Stromal cell of bone marrow (primary cell): ENCODE data around the gene DACH1.

Source experiments
- DNase-seq: peaks from one replicate; pipeline ENCODE4 v3.0.0-alpha.2; 2012; ENCODE audit warnings: low read depth

The DACH1 gene

DNA sequence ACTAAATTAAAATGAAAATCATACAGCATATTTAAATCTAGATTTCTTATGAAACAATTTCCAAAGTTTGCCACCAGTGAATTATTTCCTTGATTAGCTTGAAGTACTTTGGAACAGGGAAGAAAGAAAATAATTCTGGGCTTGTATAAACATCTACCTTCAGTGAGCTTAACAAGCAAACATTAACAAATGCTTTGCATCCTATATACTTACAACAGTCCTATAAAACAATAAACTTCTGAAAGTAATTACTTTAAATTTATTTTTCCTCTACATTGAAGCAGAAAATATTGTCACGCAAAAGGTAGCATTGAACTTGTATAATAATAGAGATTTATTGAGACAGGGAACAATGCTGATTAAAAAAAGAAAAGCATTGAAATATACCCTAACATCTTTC is 164.8 kb downstream of the DACH1 start:
- DNase-seq, result no peak

DNA sequence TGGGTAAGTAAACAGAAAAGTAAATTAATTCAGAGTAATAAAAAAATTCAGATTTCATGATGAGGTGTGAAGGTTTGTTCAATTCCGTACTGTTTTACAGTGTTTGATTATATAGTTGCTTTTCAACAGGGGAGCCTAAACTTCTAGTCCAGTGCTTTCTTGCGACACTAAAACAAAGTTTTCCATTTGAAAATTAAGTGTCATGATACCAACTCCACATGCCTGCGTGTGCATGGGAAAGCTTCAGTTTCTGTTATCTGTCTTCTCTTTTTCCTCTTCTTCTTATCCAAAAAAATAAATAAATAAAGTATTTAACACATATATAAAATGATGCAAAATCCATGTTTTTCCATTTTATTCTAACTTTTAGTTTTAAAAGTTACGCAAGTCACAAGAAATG is 165.3 kb downstream of the DACH1 start:
- no peak for DNase-seq

DNA sequence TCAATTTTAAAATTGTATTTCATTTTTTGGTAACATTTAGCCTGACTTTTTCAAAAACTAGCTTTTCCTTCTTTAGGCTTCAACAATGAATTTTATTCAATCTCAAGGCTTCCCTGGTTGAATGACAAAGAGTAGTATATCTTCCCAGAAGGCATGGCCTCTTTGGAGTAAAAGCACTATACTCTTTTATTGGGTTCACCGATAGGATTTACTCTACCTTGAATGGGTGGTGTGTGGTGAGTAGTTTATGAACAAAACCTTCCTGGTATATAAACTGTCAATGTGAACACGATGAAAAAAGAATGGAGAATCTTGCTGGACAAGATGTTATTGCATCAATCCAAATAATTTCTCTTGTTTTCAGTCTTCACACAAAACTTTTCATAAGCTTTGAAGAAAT is 167.7 kb downstream of the DACH1 start:
- no peak for DNase-seq

DNA sequence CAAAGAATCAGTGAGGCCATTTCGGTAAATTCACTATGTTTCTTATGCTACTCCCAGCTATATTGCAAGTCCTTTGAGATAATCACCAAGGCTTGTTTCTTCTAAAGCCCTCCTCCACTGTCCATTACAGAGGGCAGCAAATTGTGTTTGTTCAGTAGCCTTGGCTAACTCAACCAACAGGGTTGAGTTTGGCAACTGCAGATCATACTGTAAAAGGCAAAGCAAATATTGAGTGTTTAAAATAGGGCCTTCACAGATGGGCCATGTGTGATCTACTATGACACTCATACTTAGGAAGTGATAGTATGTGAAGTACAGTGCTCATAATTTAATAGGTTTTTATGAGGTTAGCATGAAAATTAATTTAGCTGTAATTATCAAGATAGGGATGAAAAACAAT is 171.3 kb downstream of the DACH1 start:
- DNase-seq, result no peak

DNA sequence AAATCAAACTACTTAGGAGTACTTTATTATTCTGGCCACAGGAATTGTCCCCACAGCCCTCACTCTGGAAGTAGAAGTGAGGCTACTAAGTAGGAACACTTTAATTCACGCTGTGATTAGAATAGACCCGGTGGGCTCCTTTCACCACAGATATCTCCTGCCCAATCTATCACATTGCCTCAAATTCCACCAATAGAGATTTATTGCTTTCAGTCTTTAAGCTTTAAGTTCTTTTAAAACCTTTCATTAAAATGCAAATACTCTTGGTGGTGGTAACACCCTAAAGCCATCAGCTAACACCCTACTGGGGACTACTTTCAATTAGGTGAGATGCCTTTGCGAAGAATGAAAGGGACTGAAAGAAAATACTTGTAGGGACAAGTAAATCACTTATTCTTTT is 181.9 kb downstream of the DACH1 start:
- DNase-seq, result no peak

DNA sequence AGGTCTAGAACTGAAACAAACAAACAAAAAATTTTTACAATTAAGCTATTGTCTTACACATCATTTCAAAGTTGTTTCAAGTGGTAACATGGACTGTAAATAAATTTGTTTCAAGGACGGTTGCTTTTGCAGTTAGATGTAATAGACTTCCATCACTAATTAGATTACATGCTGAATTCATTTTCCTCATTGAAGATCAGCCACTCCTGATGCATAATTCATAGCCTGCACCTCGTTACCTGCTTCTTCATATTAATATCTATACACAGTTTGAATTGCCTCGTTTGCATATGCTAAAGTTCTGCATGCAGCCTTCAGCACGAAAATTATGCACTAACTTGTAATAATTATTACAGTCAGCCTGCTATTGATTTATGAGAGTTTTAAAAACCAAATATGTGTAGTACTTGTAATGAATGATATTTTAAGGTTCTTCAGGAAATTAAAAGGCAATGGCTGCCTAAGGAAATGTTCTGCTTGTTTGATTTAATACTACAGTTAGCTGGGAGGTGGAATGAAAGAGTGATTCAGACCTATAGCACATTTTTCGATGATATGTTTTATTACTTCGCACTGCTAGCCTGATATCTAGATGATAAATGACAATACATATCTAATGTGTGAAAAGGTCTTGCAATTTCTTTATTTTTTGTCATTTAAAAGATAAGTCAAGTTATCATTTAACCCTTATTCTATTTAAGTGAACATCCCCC is 184.9 kb downstream of the DACH1 start:
- no peak for DNase-seq

DNA sequence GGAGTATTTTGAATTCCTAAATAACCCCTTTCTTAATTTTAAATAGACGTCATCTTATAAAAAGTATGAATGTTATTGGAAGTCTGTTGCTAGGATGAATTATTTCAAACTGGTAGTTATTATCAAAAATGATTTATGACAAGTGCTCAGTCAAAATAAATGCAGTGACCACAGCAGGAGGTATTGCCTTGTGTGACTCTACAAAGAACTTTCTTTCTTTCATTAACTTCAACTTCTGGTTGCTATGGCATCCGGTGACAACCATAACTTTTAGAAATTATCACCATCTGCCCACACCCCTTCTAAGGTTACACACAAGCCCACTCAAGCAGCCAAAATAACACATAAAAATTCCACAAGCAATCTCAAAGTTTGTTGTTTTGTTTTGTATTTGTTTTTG is 189.9 kb downstream of the DACH1 start:
- DNase-seq, result no peak

DNA sequence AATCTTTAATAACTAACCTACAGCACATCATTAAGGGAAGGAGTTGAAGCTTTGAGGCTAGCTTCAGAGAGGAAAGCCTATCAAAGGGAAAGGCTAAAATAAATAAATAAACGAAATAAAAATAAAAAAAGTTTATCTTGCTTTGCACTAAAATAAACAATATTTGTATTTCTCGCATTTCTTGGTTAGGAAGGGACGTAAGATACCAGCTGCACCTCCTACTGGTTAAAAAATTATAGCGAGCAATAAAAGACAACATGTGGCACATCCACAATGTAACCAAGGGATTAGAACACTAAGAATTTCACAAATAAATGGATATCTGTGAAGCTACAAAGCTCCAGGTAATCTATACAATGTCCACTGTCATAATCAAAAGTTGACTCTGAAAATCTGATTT is 194.5 kb downstream of the DACH1 start:
- DNase-seq, result no peak

DNA sequence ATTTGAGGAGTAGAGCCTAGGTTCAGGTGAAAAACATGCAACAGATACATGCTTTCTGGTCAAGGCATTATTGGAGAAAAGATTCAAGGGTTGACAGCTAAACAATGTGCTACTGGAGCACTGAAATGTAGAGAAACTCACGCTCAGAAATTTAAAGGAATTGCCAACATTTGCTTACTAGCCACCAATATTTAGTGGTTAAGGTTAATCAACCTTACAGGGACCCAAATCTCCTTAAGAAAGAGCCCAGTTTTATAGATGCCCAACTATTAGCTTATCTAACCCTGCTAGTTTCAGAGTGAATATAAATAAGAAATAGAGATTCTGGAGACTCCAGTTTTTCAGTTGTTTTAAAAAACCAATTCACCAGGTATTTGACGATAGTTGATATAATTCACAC is 203.6 kb downstream of the DACH1 start:
- no peak for DNase-seq

DNA sequence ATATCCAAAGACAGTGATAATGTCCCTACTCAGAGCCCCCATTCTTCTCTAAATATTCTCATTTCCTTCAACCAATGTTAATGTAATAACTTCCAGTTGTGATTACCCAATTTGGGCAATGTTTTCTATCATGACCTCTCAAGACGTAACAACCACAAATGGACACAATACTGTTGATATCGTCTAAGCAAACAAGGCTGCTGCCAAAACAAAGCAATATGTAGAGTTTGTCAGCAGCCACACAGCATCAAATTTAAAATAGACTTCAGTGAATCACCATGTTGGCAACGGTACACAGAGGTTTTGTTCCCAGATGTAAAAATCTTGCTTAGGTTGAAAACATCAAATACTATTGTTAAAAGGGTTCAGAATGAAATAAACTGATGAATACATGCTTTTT is 205.1 kb downstream of the DACH1 start:
- no peak for DNase-seq

DNA sequence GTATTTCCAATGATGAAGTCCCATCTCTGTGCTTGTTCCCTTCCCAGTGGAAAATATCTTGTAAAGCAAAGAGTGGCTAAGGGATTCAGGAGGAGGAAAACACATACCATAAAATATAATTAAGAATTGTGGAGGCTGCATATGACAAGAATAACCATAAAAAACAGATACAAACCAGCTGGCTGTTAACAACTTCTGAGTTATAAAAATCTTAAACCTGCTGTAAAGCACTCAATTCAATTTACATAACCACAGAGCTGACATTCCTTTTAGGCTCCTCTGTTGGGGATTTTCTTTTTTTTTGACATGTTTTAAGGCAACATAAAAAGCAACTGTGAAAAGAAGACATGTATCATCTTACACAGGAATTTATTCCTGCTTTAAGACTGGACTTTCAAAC is 207.6 kb downstream of the DACH1 start:
- no peak for DNase-seq

DNA sequence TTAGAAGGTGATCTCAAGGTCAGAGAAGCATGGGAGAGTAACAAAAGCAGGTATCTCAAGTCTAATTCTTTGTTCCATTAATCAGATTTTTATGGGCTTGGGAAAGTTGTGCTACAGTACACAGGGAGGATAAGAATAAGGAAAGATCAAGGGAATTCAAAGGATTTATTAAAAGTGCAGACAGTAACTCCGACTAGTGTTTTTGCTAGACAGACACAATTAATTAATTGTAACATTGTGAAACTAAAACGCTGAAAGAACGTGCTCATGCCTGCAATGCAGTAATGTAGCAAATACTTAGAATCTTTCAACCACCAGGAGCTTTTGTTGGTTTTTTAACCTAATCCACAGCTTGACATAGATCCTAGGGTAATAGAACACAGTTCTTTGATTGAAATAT is 221.5 kb downstream of the DACH1 start:
- no peak for DNase-seq

DNA sequence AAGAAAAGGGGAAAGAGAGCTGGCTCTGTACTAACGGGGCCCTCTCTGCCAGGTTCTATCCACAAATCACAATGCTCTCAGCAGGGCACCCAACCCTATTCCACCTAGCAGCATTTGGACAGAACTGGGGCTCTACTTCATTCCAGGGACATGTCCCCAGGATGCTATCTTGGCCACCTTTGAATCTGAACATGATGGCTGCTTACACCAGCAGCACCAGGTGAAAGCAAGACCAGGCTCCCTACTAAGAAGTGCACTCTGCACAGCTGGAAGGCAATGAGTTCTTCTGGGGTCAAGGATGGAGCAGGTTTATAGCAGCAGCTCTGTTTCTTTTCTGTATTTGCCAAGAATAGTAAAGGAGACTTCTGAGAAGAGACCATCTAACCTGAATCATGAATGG is 222.4 kb downstream of the DACH1 start:
- DNase-seq, result no peak

DNA sequence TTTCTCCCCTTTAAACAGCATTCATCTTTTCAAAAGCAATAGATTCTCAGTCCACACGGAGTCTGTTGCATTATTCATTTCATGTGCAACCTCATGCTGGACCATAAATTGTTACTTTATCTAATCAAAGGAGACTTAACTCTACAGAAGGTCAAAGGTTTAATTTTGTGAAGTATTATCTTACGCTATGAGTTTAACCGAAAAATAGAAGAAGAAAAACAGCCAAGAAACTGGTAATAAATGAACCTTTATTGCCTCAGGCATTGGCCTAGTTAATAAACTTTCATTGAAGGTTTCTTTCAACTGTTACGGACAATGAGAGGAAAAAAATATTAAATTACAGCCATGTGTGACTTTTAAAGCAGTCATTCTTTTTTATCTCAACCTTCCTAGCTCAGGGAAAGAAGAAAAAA is 223.6 kb downstream of the DACH1 start:
- DNase-seq, result no peak

DNA sequence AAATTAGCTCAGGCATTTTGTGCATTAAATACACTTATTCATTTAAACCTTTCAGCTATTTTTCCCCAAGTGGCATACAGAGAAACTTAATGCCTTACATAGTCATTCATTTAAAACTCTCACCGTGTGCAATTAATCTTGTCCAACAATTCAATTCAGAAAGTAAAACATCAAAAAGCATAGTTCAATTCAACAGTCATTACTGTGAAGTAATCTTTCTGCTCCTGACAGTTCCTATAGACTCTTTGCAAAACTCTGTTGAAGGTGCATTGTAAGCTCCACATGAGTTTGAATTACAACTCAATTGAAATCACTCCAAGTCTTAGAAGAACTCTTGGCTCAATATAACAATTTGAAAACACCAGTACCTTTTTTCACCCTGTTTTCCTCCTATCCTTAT is 228.3 kb downstream of the DACH1 start:
- no peak for DNase-seq

DNA sequence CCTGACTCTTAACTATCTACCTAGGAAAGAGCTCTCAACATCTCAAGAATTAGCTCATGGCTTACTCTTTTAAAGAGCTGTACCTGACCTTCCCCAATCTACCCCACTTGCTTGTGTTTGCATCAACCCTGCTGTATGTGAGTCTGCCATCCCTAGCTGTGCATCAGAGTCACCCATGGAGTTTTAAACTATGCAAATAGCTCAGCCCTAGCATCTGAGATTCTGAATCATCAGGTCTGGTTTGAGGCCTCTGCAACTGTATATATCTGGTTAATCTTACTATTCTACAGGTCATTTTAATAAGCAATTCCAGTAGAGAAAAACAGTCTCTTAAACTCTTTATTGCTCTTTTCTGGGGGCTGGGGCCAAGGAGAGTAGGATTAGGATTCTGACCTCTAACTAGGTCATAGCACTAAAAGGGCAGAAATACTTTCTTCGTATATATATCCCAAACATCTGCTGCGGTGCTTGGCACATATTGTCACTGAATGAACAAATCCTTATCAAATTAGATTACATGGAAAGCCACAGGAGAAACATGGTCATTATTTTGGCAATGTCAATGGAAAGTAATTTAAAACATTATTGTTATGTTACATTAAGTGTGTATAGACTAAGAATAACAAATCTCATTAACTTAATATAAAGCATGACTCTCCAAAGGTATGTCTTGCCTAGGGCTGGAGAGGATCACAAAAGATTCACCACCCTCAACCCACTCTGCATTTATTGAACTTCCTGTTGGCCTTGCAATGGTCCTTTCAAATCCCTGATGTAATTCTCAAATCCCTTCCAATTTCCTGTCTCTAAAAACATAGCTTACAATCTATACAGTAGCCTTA is 232.2 kb downstream of the DACH1 start:
- DNase-seq, result no peak

DNA sequence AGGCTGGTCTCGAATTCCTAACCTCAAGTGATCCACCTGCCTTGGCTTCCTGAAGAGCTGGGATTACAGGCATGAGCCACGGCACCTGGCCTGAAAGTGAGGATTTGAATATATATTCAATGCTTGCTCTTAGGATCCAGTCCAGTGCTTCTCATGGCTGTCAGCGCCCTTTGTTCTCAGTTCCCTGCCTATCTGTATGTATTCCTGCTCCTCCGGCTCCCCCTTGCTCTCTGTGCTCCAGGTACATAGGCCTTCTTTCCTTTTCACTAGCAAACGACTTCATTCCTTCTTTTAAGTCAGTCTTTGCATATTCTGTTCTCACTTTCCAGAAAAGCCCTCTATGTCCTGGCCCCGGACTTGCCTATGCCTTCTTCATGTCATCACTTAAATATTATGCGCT is 232.8 kb downstream of the DACH1 start:
- DNase-seq, result no peak

DNA sequence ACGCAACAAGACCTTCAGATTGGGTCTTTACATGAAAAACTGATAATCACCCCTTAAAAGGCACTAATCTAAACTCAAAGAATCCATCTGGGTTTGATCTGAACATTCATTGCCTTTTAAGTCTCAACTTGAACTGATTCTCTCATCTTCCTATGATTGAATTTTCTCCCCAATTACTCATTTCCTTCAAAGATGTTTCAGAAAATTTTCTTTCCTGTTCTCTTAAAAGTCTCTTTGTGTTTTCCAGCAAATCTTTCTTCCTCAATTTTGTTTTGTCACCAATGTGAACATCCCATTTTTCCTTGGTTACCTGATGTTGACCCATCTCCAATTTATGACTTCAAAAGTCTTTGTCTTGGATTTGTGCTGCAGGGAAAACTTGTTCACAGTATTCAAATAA is 234.3 kb downstream of the DACH1 start:
- no peak for DNase-seq

DNA sequence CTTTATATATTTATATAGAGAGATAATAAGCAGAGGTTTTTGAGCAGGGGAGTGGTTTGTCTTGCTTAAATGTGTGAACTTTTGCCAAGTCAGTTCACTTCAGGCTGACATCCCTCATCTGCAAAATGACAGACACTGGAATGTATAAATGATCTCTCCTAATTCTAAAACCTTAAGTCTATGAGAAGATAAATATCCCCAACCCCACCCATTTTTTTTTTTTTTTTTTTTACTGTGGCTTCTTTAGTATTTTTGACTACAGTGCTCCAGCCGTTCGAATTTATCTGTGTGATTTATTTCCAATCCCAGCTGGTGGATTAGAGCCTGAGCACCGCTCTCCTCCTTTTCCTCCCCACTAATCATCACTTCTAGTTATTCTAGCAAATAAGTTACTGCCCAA is 234.8 kb downstream of the DACH1 start:
- DNase-seq, result no peak

DNA sequence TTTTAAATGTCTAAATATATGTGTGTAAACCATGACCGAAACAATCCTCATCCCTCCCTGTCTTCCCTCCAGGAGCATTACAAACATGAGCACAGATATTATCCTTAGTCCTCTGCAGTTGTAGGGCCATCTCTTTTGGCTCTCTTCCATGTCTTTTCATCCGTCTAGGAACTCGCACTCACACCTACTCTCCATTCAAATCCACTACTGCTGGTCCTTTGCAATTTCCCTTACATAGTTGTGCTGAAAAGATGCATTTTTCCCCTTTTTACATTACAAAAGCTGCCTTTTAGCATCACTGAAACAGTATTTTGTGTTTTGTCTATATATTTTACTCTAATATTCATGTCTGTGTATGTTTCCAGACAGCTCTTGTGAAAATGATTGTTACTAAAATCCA is 237.8 kb downstream of the DACH1 start:
- no peak for DNase-seq

DNA sequence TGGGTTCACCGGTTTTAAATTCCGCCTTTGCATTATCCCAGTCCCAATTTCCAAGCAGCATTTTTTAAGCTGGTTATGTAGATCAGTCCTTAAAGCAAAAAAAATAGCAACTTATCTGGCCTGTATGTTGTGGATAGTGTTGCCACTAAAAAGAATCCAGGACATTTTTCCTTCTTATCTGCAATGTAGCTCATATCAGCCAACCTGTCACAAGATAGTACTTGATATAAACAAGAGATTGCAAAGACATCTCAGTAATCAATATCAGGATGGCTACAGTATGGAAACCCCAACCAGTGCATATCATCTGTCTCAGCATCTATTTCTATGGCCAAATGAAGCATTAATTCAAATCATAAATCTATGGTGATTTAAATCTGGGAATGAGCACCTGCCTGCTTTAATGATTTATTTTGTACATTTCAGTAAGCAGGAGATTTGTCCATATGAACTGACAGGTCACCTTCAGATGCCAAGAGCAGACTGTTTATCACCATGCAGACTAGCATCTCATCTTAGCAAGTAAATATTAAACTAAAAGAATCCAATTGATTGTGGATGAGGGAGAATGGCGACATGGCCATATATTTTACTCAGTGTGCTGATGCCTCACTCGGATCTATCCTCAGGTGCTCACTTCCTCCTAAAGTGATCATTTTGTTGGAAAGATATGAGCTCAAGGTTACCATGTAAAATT is 240.4 kb downstream of the DACH1 start:
- DNase-seq, result no peak

DNA sequence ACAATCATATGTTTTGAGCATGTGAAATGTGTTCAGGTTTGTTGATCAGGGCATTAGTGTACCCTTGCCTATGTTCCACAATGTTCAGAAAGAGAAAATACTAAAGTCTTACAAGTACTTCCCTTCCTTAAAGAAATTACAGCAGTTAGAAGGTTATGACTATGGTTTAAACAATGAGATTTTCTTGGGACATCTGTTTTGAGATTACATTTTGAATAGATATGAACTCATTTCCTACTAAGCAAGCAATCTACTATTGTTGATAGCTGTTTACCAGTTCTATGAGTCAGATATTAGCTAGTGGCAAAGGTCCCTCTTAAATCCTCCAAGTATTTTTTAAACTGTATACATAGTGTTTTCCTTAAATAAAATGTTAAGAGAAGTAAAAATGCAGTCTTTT is 241.3 kb downstream of the DACH1 start:
- no peak for DNase-seq
